Gastrocnemius medialis (tissue), 4 donors: Measurements from ENCODE around the gene ELF2. TPM values are rescaled to one million over a fixed set of nuclear protein-coding genes. Genes with fewer than 3 reads are reported as not detected.

Source experiments
- ATAC-seq, 2 donors: fragments of 150-250 bp; one replicate each; pipeline ENCODE4 v1.9.1; 2016
- DNase-seq, 2 donors: peaks; one replicate each; pipeline ENCODE4 v3.0.0-alpha.2; 2019
- H3K27ac ChIP-seq, 4 donors: fragments of 200-600 bp; sonication (generic); 1 replicate in 1 of 4; 2 replicates in 3 of 4; pipeline ENCODE4 v1.5.1; 2016 to 2018; ENCODE audit warnings: mild to moderate bottlenecking in 2 of 4, moderate library complexity in 1 of 4
- H3K27me3 ChIP-seq, 3 donors: fragments of 200-600 bp; sonication (generic) in 2 of 3; 1 replicate in 1 of 3; 2 replicates in 2 of 3; pipeline versions ENCODE4 v1.5.1 to v1.6.0; 2016 to 2019; ENCODE audit warnings: mild to moderate bottlenecking in 1 of 3, moderate library complexity in 1 of 3
- H3K36me3 ChIP-seq, 2 donors: fragments of 200-600 bp; sonication (generic) in 1 of 2; one replicate each; pipeline ENCODE4 v1.5.1; 2017 to 2018
- H3K4me1 ChIP-seq, 2 donors: fragments of 200-600 bp; sonication (generic) in 1 of 2; one replicate each; pipeline ENCODE4 v1.5.1; 2016 to 2017; ENCODE audit warnings: mild to moderate bottlenecking in 2 of 2
- H3K4me3 ChIP-seq, 4 donors: fragments of 200-600 bp; sonication (generic) in 3 of 4; 1 replicate in 1 of 4; 2 replicates in 3 of 4; pipeline ENCODE4 v1.5.1; 2016 to 2019; ENCODE audit warnings: mild to moderate bottlenecking in 2 of 4
- H3K9me3 ChIP-seq, 3 donors: fragments of 200-600 bp; sonication (generic) in 2 of 3; 1 replicate in 1 of 3; 2 replicates in 2 of 3; pipeline ENCODE4 v1.5.1; 2016 to 2019
- POLR2A ChIP-seq, 2 donors: fragments of 450-650 bp; IDR thresholded peaks; one replicate each; pipeline ENCODE4 v1.6.1; 2017; ENCODE audit warnings: antibody characterized with exemption in 2 of 2, mild to moderate bottlenecking in 2 of 2, moderate library complexity in 2 of 2
- in situ Hi-C, 4 donors: fragments of 200-750 bp; cut with MboI; loops; one replicate each; pipeline versions ENCODE4 v1.15.0 to v1.8.0; 2017; ENCODE audit warnings: low sequenced_read_pairs in 4 of 4
- intact Hi-C: fragments of 100-400 bp; cut with DNase I; formaldehyde crosslinking; loops from one replicate; pipeline ENCODE4 v1.15.1; 2023; ENCODE audit warnings: low total_unique reads
- total RNA-seq, 4 donors: library from RNA; depleted of rRNA; stranded (reverse); fragments of >200 nt; gene quantifications; one replicate each; pipeline versions ENCODE4 v1.1.0 to v1.2.3, GENCODE V29; 2016
- TF ChIP-seq, protein P1 (sequence below), 5 experiments: fragments of 450-650 bp in 3 of 5; fragments of 200-600 bp in 2 of 5; sonication (generic) in 2 of 5; IDR thresholded peaks in 4 of 5; conservative IDR thresholded peaks in 1 of 5; 1 replicate in 4 of 5; 2 replicates in 1 of 5; pipeline ENCODE4 v1.5.1; 2016 to 2019; ENCODE audit warnings: antibody characterized with exemption in 5 of 5, mild to moderate bottlenecking in 3 of 5, moderate library complexity in 3 of 5

The ELF2 gene
- total RNA-seq, 4 donors from 2014 or later = 22.1 to 41.4 (median 29.7) TPM

- no peaks in the 10 kb centered on the region for H3K27me3 ChIP-seq
- no peaks in the 10 kb centered on the region for H3K36me3 ChIP-seq
- no peaks in the 10 kb centered on the region for H3K9me3 ChIP-seq
- TF ChIP-seq, protein P1, sequence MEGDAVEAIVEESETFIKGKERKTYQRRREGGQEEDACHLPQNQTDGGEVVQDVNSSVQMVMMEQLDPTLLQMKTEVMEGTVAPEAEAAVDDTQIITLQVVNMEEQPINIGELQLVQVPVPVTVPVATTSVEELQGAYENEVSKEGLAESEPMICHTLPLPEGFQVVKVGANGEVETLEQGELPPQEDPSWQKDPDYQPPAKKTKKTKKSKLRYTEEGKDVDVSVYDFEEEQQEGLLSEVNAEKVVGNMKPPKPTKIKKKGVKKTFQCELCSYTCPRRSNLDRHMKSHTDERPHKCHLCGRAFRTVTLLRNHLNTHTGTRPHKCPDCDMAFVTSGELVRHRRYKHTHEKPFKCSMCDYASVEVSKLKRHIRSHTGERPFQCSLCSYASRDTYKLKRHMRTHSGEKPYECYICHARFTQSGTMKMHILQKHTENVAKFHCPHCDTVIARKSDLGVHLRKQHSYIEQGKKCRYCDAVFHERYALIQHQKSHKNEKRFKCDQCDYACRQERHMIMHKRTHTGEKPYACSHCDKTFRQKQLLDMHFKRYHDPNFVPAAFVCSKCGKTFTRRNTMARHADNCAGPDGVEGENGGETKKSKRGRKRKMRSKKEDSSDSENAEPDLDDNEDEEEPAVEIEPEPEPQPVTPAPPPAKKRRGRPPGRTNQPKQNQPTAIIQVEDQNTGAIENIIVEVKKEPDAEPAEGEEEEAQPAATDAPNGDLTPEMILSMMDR (IDR thresholded peaks at IDR 0.05 in 4 of 5, conservative IDR thresholded peaks at IDR 0.05 in 1 of 5) = no peak
- peak in 1 of 2 donors; percentile 22 for TF ChIP-seq POLR2A (IDR thresholded peaks at IDR 0.05)
- peak overlapping the region; percentile 41 to 73 (median 56) for H3K27ac ChIP-seq
- peaks cover 46 to 69% of the 10 kb centered on the region in 2 donors for H3K4me1 ChIP-seq
- DNase-seq (no peak), ATAC-seq (no peak)
- no peak overlapping the region for H3K4me3 ChIP-seq
- in situ Hi-C loops (loop anchor here in 1 of 4 donors (25.0 kb wide), 1 partner anchor 135 kb away; no protein-coding TSS in a partner anchor), intact Hi-C loops (no loop called here)
Measured at GRCh38 chr4:139171876-139172691, 4.9 kb downstream of the ELF2 start.

GRCh38 chr4:139170932-139171331 lies 6.1 kb downstream of the ELF2 start:
- no peak overlapping the region for H3K4me3 ChIP-seq
- H3K36me3 ChIP-seq = no peaks in the 10 kb centered on the region
- H3K27me3 ChIP-seq = no peaks in the 10 kb centered on the region
- no peaks in the 10 kb centered on the region for H3K9me3 ChIP-seq
- DNase-seq (no peak), ATAC-seq (no peak)
- intact Hi-C loops (no loop called here), in situ Hi-C loops (loop anchor here in 1 of 4 donors (25.0 kb wide), 1 partner anchor 134 kb away; no protein-coding TSS in a partner anchor)
- H3K27ac ChIP-seq = peak overlapping the region in 3 of 4 donors; percentile 41 to 73 (median 53)
- no peak for TF ChIP-seq POLR2A (IDR thresholded peaks at IDR 0.05)
- TF ChIP-seq, protein P1 (IDR thresholded peaks at IDR 0.05 in 4 of 5, conservative IDR thresholded peaks at IDR 0.05 in 1 of 5) = no peak
- peaks cover 52 to 74% of the 10 kb centered on the region in 2 donors for H3K4me1 ChIP-seq

DNA sequence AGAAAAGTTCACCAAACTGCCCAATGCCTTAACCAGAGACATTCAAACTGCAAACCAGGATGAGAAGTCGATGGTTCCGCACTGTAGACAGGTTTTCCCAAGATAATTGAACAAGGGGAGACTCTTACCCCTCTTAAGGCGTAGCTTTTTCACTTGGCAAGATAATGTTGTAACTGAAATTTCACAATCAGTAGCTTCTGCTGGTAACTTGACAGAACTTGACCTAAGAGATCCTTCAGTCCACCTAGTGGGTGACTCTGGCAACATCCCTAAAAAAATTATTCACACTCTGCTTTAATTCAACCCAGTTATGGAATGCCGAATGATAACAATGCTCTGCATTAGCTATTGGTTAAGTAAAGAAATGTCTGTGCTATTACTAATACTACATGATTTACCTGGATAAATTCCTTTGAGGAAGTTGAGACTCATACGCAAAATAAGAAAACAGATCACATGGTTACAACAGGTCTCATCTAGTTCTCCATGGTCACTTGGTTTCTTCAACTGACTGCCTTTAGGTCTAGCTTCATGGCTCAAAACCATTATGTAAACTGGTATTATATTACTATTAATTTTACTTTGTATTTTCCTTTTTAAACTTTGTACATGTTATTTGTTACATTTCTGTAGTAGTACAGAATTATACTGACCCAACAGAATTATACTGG lies 9.1 kb downstream of the ELF2 start:
- Histone ChIP-seq H3K4me1 (peaks cover 59 to 73% of the 10 kb centered on the region in 2 donors), H3K36me3 (no peaks in the 10 kb centered on the region), H3K27ac (peak overlapping the region; percentile 39 to 58 (median 53)), H3K27me3 (no peaks in the 10 kb centered on the region), H3K9me3 (no peaks in the 10 kb centered on the region), H3K4me3 (no peak overlapping the region)
- TF ChIP-seq POLR2A (IDR thresholded peaks at IDR 0.05) = no peak
- TF ChIP-seq, protein P1 (IDR thresholded peaks at IDR 0.05 in 4 of 5, conservative IDR thresholded peaks at IDR 0.05 in 1 of 5) = peak; percentile 35 to 59 (median 57)
- ATAC-seq = peak; percentile 88 to 91
- in situ Hi-C loops = loop anchor here (5.0 to 25.0 kb wide), 6 partner anchors 63 to 143 kb away; no protein-coding TSS in a partner anchor
- intact Hi-C loops = loop anchor here (1.0 to 2.0 kb wide), 2 partner anchors 69 to 137 kb away; no protein-coding TSS in a partner anchor
- DNase-seq = no peak

- peaks cover 56 to 64% of the 10 kb centered on the region in 2 donors for H3K4me1 ChIP-seq
- intact Hi-C loops = no loop called here
Measured at GRCh38 chr4:139164731-139165130, 12.3 kb downstream of the ELF2 start.

More at GRCh38 chr4:139164731-139165130, 12.3 kb downstream of the ELF2 start:
- in situ Hi-C loops = loop anchor here (5.0 to 25.0 kb wide), 6 partner anchors 60 to 140 kb away; no protein-coding TSS in a partner anchor
- Histone ChIP-seq H3K27me3 (no peaks in the 10 kb centered on the region), H3K4me3 (no peak overlapping the region), H3K36me3 (no peaks in the 10 kb centered on the region), H3K27ac (no peak overlapping the region), H3K9me3 (no peaks in the 10 kb centered on the region)
- DNase-seq = no peak
- TF ChIP-seq, protein P1 (IDR thresholded peaks at IDR 0.05 in 4 of 5, conservative IDR thresholded peaks at IDR 0.05 in 1 of 5) = no peak
- TF ChIP-seq POLR2A (IDR thresholded peaks at IDR 0.05) = no peak
- no peak for ATAC-seq
